ENCODE results near the gene ATP6V1F. TPM values are rescaled to one million over a fixed set of nuclear protein-coding genes. Genes with fewer than 3 reads are reported as not detected.

The ATP6V1F gene
- polyA plus RNA-seq, 1 donor = 132 TPM

DNA sequence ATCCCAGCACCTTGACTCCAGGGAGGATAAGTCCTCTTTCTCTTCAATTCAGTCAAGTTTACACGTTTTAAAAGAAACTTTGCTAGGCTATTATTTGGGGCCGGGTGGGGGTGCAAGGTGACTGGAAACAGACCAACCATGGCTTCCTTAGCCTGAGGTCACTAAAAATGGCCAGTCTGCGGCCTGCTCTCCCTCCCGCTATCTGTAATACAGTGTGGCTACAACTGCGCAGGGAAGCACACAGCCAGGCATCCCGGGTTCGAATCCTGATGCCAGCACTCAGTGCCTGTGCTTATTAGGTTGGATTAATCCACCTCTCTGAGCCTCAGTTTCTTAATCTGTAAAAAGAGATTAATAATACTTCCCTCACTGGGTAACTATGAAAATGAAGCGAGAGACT is 19.5 kb downstream of the ATP6V1F start:
- DNase-seq (ENCODE audit: low read depth) = no peak

DNA sequence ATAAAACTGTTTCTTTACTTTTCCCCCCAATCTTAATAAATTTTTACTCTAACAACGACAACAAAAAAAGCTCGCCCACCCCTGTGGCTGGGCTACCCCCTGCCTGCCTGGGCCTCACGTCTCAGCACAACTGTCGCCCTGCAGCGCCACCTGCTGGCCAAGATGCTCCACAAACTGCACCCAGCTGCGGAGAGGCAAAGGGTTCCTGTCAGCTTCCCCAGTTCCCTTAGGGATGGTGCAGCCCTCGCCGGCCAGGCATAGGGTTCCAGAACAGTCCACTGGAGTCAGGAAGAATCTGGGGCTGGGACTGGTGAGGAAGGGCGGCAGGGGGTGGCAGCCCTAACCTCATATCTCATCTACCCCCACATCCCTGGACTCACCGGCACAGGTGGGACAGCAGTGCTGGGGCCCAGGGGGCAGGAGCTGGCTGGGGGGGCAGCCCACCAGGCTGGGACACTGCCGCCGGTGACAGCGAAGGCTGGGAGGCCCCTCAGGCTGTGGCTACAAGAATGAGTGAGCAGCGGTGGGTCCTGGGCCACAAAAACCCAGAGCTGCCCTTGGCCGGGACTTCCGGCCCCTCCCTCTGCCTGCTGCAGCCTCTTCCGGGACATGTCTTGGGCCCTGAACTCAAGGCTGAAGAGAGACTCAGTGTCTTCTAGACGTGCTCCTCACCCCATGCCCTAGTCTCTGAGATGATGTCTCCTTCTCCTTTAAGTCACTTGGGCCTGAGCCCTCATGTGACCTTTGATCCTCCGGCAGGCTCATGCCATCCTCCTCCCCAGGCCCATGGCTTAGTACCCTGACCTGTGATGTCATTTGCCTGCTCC is 21.2 kb downstream of the ATP6V1F start:
- no peak for DNase-seq (ENCODE audit: low read depth)

DNA sequence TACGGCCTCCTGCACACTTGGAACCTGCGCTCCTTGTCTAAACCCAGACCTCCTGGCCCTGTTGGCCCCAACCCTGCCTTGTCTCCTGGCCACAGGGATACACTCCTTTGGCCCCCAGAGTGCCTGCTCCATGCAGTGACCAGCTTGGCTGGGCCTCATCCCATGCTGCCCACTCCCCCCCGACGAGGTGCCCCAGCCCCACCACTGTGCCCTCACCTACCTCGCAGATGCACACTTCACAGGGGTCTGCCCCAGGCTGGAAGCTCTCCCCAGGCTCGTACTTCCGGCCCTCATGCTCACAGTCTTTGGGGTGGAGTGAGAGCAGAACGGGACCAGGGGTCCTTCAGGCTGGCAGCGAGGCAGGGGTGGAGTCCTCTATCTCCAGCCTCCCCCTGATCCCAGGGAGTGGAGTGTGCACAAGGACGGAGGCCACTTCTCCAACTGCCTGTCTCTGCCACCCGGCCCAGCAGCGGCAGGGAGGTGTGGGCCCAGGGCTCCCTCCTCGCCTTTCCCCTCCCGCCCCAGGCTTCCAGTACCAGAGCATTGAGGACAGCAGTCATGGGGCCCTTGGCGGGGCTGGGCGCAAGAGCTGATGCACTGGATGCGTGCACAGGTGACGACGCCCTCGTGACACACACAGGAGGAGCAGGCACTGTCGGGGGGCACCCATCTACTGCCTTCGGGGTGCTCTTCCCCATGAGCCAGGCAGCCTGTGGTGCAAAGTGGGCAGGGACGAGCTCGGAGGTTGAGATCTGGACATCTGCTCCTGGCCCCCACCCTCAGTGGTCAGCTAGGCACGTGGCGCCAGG is 22.1 kb downstream of the ATP6V1F start:
- DNase-seq (ENCODE audit: low read depth) = no peak

DNA sequence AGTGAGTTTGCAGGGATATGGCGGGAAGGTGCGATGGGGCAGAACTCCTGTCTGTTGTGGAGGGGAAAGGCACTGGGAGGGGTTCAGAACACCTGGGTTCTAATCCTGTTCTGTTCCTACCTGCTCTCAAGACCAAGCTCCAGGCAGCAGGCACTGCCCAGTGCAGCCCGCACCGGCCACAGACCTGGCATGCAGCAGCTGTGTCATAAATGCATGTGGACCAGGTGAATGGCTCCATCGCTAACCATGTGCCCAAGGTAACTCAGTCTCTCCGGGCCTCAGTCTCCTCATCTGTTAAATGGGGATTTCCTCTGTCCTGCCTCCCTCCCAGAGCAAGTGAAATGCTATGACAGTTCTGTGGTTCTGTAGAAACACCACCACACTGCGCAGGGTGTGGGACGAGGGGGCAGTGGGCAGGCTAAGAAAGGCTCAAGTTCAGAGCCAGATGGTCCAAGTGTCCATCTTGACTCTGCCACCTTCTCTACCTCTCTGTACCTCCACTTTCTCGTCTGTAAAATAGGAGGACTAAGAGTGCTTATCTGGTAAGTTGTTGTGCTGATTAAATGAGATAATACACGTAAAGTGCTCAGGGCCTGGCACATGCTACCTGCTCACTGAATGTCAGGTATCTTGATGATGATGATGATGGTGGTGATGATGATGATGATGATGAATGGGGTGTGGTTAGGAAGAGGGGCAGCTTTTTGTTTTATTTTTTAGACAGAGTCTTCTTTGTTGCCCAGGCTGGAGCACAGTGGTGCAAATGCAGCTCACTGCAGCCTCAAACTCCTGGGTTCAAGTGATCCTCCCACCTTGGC is 22.9 kb downstream of the ATP6V1F start:
- DNase-seq (ENCODE audit: low read depth) = no peak

DNA sequence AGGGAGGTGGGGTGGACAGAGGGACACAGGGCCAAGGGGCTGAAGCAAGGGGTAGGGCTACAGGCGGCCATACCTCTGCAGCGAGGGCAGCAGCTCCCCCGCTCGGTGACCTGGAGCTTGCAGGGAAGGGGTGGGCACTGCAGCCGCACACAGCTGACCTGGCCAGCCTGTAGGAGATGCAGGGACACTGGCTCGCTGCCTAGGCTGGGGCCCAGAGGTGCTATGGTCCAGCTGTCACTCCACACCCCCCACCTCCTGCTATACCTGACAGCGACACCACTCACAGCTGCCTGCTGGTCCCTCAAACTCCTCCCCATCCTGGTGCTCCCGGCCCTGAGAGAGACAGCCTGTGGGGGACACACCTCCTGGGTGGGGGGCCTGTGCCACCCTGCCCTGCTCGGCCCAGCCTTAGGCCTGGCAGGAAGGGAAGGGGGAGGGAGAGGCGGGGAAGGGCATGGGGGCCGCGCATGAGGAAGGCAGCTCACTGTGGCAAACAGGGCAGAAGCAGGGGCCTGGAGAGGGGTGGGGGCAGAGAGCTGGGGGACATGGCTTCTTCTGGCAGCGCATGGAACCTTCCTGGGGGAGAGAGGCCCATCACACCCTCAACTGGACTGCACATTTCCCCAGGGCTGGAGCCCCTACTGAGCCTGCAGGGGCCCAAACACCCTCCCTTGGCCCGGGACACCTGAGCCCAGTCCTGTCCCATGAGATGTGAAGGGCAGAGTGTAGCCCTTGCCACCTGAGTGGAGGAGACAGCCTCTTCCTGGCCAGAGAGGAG is 23.9 kb downstream of the ATP6V1F start:
- DNase-seq (ENCODE audit: low read depth) = no peak

DNA sequence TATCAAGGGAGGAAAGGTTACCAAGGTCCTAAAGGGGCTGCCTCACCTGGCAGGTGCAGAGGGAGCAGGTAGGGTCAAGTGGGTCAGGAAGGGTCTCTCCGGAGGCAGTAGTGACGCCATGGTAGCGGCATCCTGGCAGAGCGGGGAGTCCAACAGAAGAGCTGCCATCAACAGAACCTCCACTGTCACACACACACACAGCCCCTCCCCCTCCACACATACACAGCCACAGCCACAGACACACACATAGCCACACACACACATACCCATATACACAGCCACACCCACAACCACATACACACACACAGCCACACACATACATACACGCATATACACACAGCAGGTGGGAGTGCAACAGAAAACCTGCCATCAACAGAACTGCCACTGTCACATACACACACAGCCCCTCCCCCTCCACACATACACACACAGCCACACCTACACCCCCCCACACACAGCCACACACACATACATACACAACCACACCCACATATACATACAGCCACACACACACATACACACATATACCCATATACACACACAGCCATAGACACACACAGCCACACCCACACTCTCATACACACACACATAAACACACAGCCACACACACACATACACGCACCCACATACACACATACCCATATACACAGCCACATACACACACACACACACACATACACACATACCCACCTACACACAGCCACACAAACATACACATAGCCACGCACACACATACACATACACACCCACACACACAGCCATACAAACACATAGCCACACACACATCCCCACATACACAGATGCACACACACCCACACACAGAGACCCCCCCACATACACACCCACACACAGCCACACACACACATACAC is 24.7 kb downstream of the ATP6V1F start:
- no peak for DNase-seq (ENCODE audit: low read depth)

DNA sequence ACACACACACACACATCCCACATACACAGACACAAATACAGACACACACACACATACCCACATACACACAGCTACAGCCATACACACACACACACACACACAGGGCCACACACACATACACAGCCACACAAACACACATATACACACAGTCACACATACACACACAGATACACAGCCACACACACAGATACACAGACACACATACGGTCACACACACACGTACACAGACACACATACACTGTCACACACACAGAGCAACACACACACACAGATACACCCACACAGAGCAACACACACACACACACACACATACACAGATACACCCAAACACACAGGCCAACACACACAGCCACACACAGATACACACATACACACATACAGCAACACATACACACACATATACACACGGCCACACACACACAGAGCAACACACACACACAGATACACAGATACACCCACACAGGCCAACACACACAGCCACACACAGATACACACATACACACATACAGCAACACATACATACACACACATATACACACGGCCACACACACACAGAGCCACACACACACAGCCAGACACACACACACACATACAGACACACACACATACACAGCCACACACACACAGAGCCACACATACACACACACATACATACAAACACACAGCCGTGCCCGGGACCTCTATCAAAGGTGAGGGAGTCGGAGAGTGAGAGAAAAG is 25.5 kb downstream of the ATP6V1F start:
- no peak for DNase-seq (ENCODE audit: low read depth)

DNA sequence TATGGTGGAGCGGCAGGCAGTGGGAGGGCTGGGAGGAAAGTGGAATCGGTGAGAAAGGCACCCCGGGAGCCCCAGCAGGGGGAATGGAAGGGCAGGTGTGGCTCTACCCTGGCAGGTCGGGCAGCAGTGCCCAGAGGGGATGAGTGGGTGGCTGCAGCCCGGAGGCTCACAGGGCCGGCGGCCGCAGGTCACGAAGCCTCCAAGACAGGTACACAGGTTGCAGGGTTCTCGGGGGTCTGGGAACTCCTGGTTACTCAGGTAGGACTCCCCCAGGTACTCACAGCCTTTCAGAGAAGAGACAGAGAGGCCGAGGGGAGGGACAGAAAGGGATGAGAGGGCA is 26.1 kb downstream of the ATP6V1F start:
- DNase-seq (ENCODE audit: low read depth) = no peak

DNA sequence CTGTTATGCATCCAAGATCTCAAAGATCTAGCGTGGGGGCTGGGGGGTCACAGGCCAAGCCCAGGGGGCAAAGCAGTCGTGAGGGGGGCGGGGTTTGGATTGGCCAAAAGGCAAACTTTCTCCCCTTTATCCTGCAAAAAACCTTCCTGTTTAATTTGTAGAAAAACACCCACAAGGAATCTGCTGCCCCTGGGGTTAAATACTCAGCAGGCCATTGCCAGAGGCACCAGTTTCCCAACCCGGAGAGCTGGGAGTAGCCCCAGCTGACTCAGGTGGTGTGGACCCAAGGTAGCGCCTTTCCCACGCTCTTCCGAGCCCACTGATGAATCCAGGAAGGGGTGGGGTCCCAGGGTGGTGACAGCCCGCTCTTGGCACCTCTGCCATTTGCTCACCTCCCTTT is 26.5 kb downstream of the ATP6V1F start:
- no peak for DNase-seq (ENCODE audit: low read depth)

DNA sequence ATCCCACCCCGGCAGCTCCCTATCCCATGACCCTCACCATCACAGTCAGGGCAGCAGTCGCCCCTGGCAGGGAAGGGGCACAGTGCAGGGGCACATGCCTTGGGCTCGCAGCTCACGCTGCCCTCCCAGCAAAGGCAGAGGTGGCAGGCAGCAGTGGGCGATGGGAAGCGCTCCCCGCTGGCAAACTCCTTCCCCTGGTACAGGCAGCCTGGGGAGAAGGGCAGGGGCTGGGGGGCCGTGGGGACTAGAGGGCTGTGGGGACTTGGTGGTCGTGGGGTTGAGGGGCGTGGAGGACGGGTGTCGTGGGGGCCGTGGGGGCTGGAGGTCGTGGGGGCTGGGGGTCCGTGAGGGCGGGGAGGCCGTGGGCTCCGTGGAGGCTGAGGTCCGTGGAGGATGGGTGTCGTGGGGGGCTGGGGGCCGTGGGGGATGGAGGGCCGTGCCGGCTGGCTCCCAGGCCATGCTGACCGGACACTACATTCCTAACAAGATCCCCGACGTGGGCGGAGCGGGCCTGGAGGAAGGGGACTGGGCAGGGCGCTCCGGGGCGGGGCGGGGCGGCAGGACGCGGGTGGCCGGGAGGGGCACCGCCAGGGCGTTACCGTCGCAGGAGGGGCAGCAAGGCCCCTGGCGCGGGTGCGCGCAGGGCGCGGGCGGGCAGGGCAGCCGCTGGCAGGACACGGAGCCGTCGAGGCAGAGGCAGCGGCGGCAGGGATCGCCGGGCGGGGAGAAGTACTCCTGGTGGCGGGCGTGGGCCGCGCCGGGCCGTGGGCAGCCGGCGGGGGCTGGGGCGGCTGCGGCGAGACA is 27.9 kb downstream of the ATP6V1F start:
- no peak for DNase-seq (ENCODE audit: low read depth)

DNA sequence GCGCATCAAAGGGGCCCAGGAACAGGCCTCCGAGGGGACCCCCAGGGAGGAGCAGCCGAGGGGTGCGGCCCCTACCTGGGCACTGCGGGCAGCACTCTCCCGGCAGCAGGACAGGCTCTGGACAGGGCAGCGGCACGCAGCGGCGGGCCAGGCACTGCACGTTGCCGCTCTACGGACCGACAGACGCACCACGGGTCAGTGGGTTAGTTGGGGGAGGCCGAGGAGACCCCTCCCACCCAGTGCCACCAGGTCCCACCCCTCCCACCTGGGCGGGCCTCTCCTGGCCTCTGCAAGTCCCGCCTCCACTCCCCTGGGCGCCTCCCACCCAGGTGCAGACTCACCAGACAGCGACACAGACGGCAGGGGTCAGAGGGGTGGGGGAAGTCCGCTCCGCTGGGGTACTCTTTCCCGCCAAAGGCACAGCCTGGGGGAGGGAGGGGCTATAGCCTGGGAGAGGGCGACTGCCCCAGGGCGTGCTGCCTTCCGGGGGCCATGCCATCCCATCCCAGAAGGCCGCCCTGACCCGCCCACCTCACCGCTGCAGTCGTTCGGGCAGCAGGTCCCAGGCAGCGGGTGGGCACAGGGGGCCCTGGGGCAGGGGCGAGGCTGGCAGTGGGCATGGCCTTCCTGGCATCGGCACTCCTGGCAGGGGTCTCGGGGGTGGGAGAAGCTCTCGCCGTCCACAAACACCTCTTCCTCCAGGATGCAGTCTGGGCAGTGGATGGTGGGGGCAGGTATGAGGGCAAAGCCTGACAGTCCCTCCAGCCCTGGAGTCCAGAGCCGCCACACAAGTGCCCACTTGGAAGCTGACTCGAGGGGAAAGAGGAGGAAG is 28.7 kb downstream of the ATP6V1F start:
- no peak for DNase-seq (ENCODE audit: low read depth)

DNA sequence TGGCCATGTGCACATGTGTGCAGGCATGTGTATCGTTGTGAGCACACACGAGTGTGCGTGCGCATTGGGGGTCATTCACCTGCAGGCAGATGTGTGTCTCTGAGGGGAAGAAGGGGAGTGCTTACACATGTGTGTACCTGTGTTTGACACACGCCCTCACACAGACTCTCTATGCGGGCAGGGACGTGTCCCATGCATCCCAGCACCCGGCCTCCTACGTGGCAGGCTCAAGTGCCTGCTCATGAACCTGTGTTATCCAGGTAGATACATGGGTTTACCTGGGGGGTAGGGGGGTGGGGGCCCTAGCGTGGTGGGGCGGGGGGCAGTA is 29.2 kb downstream of the ATP6V1F start:
- DNase-seq (ENCODE audit: low read depth) = no peak

DNA sequence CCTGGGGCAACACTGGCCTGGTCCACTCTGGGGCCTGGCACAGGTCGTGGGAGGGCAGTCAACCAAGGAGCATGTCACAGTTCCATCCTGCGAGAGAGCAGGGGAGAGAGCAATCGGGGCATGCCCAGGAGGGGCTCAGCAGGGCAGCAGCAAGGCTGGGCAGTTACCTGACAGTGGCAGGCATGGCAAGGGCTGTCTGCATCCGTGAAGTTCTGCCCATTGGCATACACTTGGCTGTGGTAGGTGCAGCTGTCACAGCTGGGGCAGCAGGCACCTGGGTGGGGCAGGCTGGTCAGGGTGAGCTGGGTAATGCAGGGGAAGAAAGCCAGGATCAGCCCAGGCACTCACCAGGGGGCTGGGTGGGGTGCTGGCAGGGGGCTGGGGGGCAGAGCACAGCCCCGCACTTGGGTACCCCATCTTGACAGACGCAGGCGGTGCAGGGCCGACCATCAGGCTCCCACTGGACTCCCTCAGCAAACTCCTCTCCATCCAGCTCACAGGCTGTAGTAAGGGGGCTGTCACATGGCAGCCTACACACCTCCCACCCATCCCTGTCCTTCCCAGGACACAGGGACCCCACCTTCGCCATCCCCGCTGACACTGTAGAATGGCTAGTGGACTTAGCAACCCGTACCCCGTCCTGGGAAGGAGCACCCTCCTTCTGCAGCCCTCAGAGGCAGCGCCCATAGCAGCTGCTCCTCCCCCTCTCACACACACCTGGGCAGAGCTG is 30.0 kb downstream of the ATP6V1F start:
- no peak for DNase-seq (ENCODE audit: low read depth)

DNA sequence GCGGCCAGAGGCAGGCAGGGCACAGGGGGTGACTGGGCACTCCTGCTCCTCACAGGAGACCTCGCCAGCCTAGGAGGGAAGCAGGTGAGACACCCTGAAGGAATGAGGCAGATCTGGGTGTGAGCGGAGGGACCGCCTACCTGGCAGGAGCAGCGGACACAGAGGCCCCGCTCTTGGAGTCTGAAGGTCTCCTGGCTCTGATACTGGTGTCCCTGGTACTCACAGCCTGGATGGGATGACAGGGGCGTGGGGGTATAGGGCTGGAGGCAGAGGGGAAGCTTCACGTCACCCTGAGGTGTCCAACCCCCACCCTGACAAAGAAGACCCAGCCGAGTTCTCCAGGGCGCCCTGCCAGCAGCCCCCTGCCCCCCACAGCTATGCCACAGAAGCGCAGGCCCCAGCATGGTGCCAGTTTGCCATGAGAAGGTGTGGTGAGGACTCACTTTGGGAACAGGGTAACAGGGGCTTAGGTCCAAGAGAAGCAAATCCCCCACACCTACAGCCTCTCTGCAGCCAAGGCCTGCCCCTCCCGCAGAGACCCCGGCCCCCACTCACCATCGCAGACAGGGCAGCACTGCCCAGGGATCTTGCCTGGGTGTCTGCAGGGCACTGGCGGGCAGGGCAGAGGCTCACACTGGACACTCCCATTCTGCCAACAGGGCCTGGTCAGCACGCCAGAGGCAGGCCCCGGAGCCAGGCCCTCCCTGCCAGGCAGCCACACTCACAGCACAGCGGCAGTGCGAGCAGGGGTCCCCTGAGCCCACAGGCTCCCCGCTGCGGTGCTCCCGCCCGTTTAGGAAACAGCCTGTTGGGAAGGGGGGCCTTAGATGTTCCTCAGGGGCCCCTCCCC is 30.8 kb downstream of the ATP6V1F start:
- no peak for DNase-seq (ENCODE audit: low read depth)

DNA sequence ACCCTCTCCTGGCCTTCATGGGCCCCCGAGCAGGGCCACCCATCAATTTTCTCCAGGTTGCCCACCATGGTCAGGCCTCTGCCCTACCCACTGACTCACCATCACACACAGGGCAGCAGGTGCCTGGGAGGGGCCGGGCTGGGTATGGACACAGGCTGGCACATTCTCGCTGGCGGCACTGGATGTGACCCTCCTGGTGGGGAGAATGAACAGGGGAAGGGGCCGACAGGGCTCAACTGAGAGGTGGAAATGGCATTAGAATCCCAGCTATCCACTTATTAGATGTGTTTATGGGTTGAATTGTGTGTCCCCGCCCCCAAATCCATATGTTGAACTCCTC is 31.4 kb downstream of the ATP6V1F start:
- no peak for DNase-seq (ENCODE audit: low read depth)

DNA sequence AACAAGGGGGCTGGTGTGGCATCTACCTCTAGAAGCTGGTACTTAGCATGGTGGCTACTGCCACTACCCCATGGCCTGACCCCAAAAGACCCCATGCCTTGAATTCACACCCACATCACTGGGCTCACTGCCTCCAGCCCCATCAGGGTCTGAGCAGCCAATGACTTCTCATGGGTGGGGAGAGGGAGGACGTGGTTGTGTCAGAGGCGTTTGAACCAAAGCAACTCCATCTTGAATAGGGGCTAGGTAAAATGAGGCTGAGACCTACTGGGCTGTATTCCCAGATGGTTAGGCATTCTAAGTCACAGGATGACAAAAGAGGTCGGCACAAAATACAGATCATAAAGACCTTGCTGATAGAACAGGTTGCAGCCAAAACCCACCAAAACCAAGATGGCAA is 32.7 kb downstream of the ATP6V1F start:
- no peak for DNase-seq (ENCODE audit: low read depth)

DNA sequence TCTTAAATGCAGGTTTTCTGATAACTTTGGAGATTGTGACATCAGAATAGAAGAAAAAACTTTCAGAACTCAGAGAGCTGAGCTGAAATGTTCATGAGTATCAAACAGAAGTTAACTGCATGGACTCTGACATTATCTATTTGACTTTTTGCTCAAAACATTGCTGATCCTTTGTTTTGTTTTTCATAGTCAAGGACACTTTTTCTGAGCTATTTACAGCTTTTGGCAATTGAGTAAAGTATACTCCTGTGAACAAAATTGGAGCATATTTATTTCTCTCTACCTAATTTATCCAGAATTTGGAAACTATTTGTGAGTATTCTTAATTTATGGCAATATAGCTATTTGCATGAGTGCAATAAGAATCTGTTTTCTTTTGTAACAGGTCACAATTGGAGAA is 36.7 kb downstream of the ATP6V1F start:
- DNase-seq (ENCODE audit: low read depth) = no peak
